H1 (cell line): ENCODE results near the gene CACNB4. TPM values are rescaled to one million over a fixed set of nuclear protein-coding genes. Genes with fewer than 3 reads are reported as not detected.

Experiments
- CTCF ChIA-PET: fragments of 300-600 bp; sonication (Branson Sonifier 250); formaldehyde crosslinking; loops from one replicate; lab custom pipeline; 2021; ENCODE audit not compliant: partially characterized antibody; lab: Charles Lee
- POLR2A ChIA-PET: fragments of 300-600 bp; sonication (Branson Sonifier 250); formaldehyde crosslinking; loops from one replicate; lab custom pipeline; 2021; ENCODE audit warnings: inconsistent platforms; ENCODE audit not compliant: partially characterized antibody; lab: Charles Lee
- DNase-seq, 2 experiments: peaks; one replicate each; pipeline versions ENCODE4 v3.0.0 to v3.0.0-alpha.2; 2010 to 2022; ENCODE audit warnings: low spot score in 2 of 2, low read depth in 1 of 2, mixed read lengths in 1 of 2
- FAIRE-seq: peaks from 2 replicates; lab custom pipeline; 2011; peaks lifted over from hg19 to GRCh38; lab: Jason Lieb, UNC
- H2AFZ ChIP-seq: 2 replicates; pipeline ENCODE4 v1.8.1; 2012; ENCODE audit warnings: low read length, inconsistent platforms
- H2AK5ac ChIP-seq: 2 replicates; pipeline ENCODE4 v1.6.1; 2013; ENCODE audit warnings: low read depth, low read length
- H2BK120ac ChIP-seq: replicated peaks from 2 replicates; pipeline ENCODE3; 2013; ENCODE audit warnings: low read depth, low read length, inconsistent platforms
- H2BK12ac ChIP-seq: 2 replicates; pipeline ENCODE4 v1.6.1; 2013; ENCODE audit warnings: low read depth, low read length
- H2BK15ac ChIP-seq: 2 replicates; pipeline ENCODE4 v1.6.1; 2013; ENCODE audit warnings: low read length
- H2BK20ac ChIP-seq: 2 replicates; pipeline ENCODE4 v1.6.1; 2013; ENCODE audit warnings: low read length
- H2BK5ac ChIP-seq: 2 replicates; pipeline ENCODE4 v1.6.1; 2013; ENCODE audit warnings: low read depth, low read length
- H3K14ac ChIP-seq: 2 replicates; pipeline ENCODE4 v1.6.1; 2013; ENCODE audit warnings: inconsistent platforms; ENCODE audit not compliant: insufficient read length
- H3K18ac ChIP-seq: 2 replicates; pipeline ENCODE4 v1.6.1; 2013; ENCODE audit warnings: low read length; ENCODE audit errors: extremely low read depth
- H3K23ac ChIP-seq: 2 replicates; pipeline ENCODE4 v1.6.1; 2013; ENCODE audit warnings: inconsistent platforms; ENCODE audit not compliant: insufficient read length
- H3K23me2 ChIP-seq: 2 replicates; pipeline ENCODE4 v1.6.1; 2013; ENCODE audit warnings: low read depth, low read length
- H3K27ac ChIP-seq: 2 replicates; pipeline ENCODE4 v1.6.1; 2011; ENCODE audit warnings: low read depth, low read length, inconsistent platforms
- H3K27me3 ChIP-seq, 4 experiments: replicated peaks in 1 of 4; 1 replicate in 1 of 4; 2 replicates in 3 of 4; pipeline versions ENCODE4 v1.6.1 to v1.8.1; 2011 to 2013; ENCODE audit warnings: low read length in 3 of 4, mild to moderate bottlenecking in 3 of 4, inconsistent platforms in 2 of 4, mixed read lengths in 2 of 4, moderate library complexity in 1 of 4; ENCODE audit not compliant: control insufficient read depth in 3 of 4, insufficient read depth in 3 of 4; ENCODE audit errors: extremely low read depth in 1 of 4
- H3K36me3 ChIP-seq, 4 experiments: 2 replicates each; pipeline versions ENCODE4 v1.6.1 to v1.8.1; 2011 to 2013; ENCODE audit warnings: mild to moderate bottlenecking in 4 of 4, low read length in 3 of 4, moderate library complexity in 2 of 4, control low read depth in 1 of 4, inconsistent platforms in 1 of 4; ENCODE audit not compliant: insufficient read depth in 4 of 4, control insufficient read depth in 2 of 4
- H3K4ac ChIP-seq: replicated peaks from 2 replicates; pipeline ENCODE3; 2013; ENCODE audit warnings: low read length, low read depth, mixed read lengths, inconsistent platforms; ENCODE audit not compliant: insufficient read length
- H3K4me1 ChIP-seq, 4 experiments: replicated peaks in 1 of 4; 1 replicate in 1 of 4; 2 replicates in 3 of 4; pipeline versions ENCODE4 v1.6.1 to v1.8.1; 2011 to 2013; ENCODE audit warnings: low read length in 3 of 4, inconsistent platforms in 2 of 4, mixed read lengths in 1 of 4; ENCODE audit not compliant: insufficient read depth in 4 of 4, control insufficient read depth in 3 of 4
- H3K4me2 ChIP-seq, 2 experiments: 2 replicates each; pipeline versions ENCODE4 v1.6.1 to v1.8.1; 2011 to 2013; ENCODE audit warnings: low read depth in 2 of 2, low read length in 2 of 2, control low read depth in 1 of 2, inconsistent platforms in 1 of 2, mild to moderate bottlenecking in 1 of 2; ENCODE audit not compliant: insufficient read depth in 1 of 2
- H3K4me3 ChIP-seq, 4 experiments: fragments of 200-600, 300-600 bp in 1 of 4; sonication (generic), shearing (Covaris generic), sonication (Bioruptor Twin) in 1 of 4; 2 replicates each; pipeline versions ENCODE4 v1.5.1 to v1.8.1; 2011 to 2016; ENCODE audit warnings: low read length in 4 of 4, low read depth in 3 of 4, control low read depth in 2 of 4, inconsistent platforms in 2 of 4, mild to moderate bottlenecking in 2 of 4, mixed read lengths in 1 of 4, moderate library complexity in 1 of 4; ENCODE audit not compliant: insufficient read depth in 2 of 4; ENCODE audit errors: extremely low read depth in 1 of 4
- H3K56ac ChIP-seq: replicated peaks from 2 replicates; pipeline ENCODE3; 2013; ENCODE audit warnings: low read depth, mild to moderate bottlenecking, mixed read lengths, low read length, inconsistent platforms; ENCODE audit not compliant: insufficient read length
- H3K79me1 ChIP-seq: 2 replicates; pipeline ENCODE4 v1.6.1; 2013; ENCODE audit warnings: low read depth, low read length, control low read depth
- H3K79me2 ChIP-seq, 2 experiments: 2 replicates each; pipeline versions ENCODE4 v1.6.1 to v1.8.1; 2012 to 2013; ENCODE audit warnings: low read length in 2 of 2, mild to moderate bottlenecking in 2 of 2, inconsistent platforms in 1 of 2; ENCODE audit not compliant: insufficient read depth in 2 of 2, control insufficient read depth in 1 of 2
- H3K9ac ChIP-seq, 4 experiments: replicated peaks in 1 of 4; 1 replicate in 1 of 4; 2 replicates in 3 of 4; pipeline versions ENCODE4 v1.6.1 to v1.8.1; 2011 to 2013; ENCODE audit warnings: low read depth in 3 of 4, low read length in 3 of 4, control low read depth in 2 of 4, mild to moderate bottlenecking in 2 of 4, moderate library complexity in 2 of 4, inconsistent platforms in 1 of 4; ENCODE audit errors: extremely low read depth in 1 of 4
- H3K9me3 ChIP-seq, 2 experiments: 2 replicates each; pipeline versions ENCODE4 v1.6.1 to v1.8.1; 2012 to 2013; ENCODE audit warnings: mild to moderate bottlenecking in 2 of 2, moderate library complexity in 2 of 2, control low read depth in 1 of 2, inconsistent platforms in 1 of 2, low read depth in 1 of 2, low read length in 1 of 2, mixed read lengths in 1 of 2; ENCODE audit not compliant: insufficient read depth in 2 of 2
- H4K20me1 ChIP-seq, 2 experiments: replicated peaks in 1 of 2; 2 replicates each; pipeline versions ENCODE3 to v1.8.1; 2011 to 2013; ENCODE audit warnings: inconsistent platforms in 2 of 2, low read length in 2 of 2, mild to moderate bottlenecking in 1 of 2; ENCODE audit not compliant: insufficient read depth in 2 of 2, control insufficient read depth in 1 of 2
- H4K5ac ChIP-seq: 2 replicates; pipeline ENCODE4 v1.6.1; 2013; ENCODE audit warnings: low read length, low read depth, mixed read lengths, inconsistent platforms; ENCODE audit not compliant: insufficient read length
- H4K8ac ChIP-seq: 2 replicates; pipeline ENCODE4 v1.8.0; 2013; ENCODE audit warnings: mild to moderate bottlenecking, moderate library complexity, low read length, inconsistent platforms; ENCODE audit not compliant: insufficient read depth; ENCODE audit errors: extremely low read depth
- H4K91ac ChIP-seq: replicated peaks from 2 replicates; pipeline ENCODE3; 2013; ENCODE audit warnings: low read length, mixed read lengths, inconsistent platforms; ENCODE audit not compliant: insufficient read length
- ASH2L ChIP-seq: fragments of 200-600, 300-600 bp; sonication (generic); IDR thresholded peaks from one replicate; pipeline ENCODE4 v1.7.1; 2017; ENCODE audit warnings: low read length
- BACH1 ChIP-seq: IDR thresholded peaks from 2 replicates; pipeline ENCODE4 v1.6.1; 2012; ENCODE audit warnings: low read length, improper control_type of control experiment
- CBX8 ChIP-seq: fragments of 300-800, 300-1000 bp; sonication (generic); IDR thresholded peaks from 2 replicates; pipeline ENCODE4 v1.7.1; 2016; ENCODE audit warnings: low read depth, low read length, borderline replicate concordance
- EGR1 ChIP-seq: IDR thresholded peaks from 2 replicates; pipeline ENCODE4 v1.6.1; 2011; ENCODE audit warnings: low read depth, low read length, borderline replicate concordance
- JUND ChIP-seq: IDR thresholded peaks from 2 replicates; pipeline ENCODE4 v1.6.1; 2011; ENCODE audit warnings: mild to moderate bottlenecking, improper control_type of control experiment, low read length
- POU5F1 ChIP-seq: IDR thresholded peaks from 2 replicates; pipeline ENCODE4 v1.6.1; 2011; ENCODE audit warnings: low read depth, mild to moderate bottlenecking, low read length, moderate library complexity
- RXRA ChIP-seq: IDR thresholded peaks from 2 replicates; pipeline ENCODE4 v1.6.1; 2011; ENCODE audit warnings: low read depth, mild to moderate bottlenecking, low read length, moderate library complexity; ENCODE audit not compliant: insufficient read depth
- SRF ChIP-seq: IDR thresholded peaks from 2 replicates; pipeline ENCODE4 v1.6.1; 2011; ENCODE audit warnings: mild to moderate bottlenecking, low read depth, low read length, moderate library complexity
- SUZ12 ChIP-seq: fragments of 200-600 bp; sonication (generic); IDR thresholded peaks from 2 replicates; pipeline ENCODE4 v1.6.1; 2012; ENCODE audit warnings: mild to moderate bottlenecking, inconsistent platforms, low read length, moderate library complexity, mixed read lengths
- TCF12 ChIP-seq: IDR thresholded peaks from 2 replicates; pipeline ENCODE4 v1.6.1; 2011; ENCODE audit warnings: low read depth, mild to moderate bottlenecking, low read length
- WGBS, 2 experiments: shearing (Covaris generic) in 1 of 2; methylation state at CpG; one replicate each; pipeline versions ENCODE4 v1.1.6 to v1.1.7; 2013 to 2015; ENCODE audit warnings: low lambda C conversion rate in 2 of 2, mixed read lengths in 2 of 2, inconsistent platforms in 1 of 2, low coverage in 1 of 2, missing lambda C conversion rate in 1 of 2; ENCODE audit not compliant: insufficient replicate concordance in 2 of 2, insufficient coverage in 1 of 2, insufficient read length in 1 of 2; ENCODE audit errors: extremely low coverage in 1 of 2, missing lambda C conversion rate in 1 of 2; 5-methylcytosine and 5-hydroxymethylcytosine counted together
- polyA plus RNA-seq, 7 experiments: library from polyadenylated mRNA; depleted of rRNA in 3 of 7; stranded (reverse) in 5 of 7; unstranded in 2 of 7; fragments of >200 nt in 5 of 7; fragments of 200-250 nt in 2 of 7; gene quantifications; 1 replicate in 5 of 7; 2 replicates in 1 of 7; 4 replicates in 1 of 7; pipeline versions ENCODE4 v1.2.1 to v1.2.3, GENCODE V29; 2011 to 2013; ENCODE audit warnings: missing spikeins in 2 of 7, mixed read lengths in 2 of 7
- total RNA-seq: library from RNA; stranded (reverse); fragmentation: NEBNext Ultra II Directional; extraction: Animal tissue kit (Norgen Biotek cat#: 25700); gene quantifications from 2 replicates; pipeline ENCODE4 v1.2.1, GENCODE V29; 2021

The CACNB4 gene
- total and polyA plus RNA-seq, 2 of the 8 experiments (the other 6 are each of a cell fraction or from before 2014, with no cell fraction given): 2.0 to 4.0 TPM

- no peaks in the 10 kb centered on the region for H4K20me1 ChIP-seq
- 84% methylated on average over 4 of the region's 4 CpGs; no CpG with 5 or more reads in 1 of the 2 experiments for WGBS, 2 experiments
- CTCF ChIA-PET: interaction anchor here (2.0 kb wide), 1 partner anchor 81 kb away, joined by 4 read pairs; no protein-coding TSS in a partner anchor
- H3K4me1 ChIP-seq: peaks cover 0 to 4% (median 0%) of the 10 kb centered on the region in 4 experiments; a peak in 1 of 7 replicates
- no peak overlapping the region for H2BK20ac ChIP-seq
- H3K14ac ChIP-seq: no peak overlapping the region
- H3K9ac ChIP-seq: no peak overlapping the region
- no peak overlapping the region for H2BK120ac ChIP-seq
- H3K79me1 ChIP-seq: no peaks in the 10 kb centered on the region
- no peak overlapping the region for H2BK15ac ChIP-seq
- H3K4me2 ChIP-seq: no peak overlapping the region
- H2BK12ac ChIP-seq: no peak overlapping the region
- H4K5ac ChIP-seq: no peak overlapping the region
- DNase-seq (no peak), FAIRE-seq (no peak)
- H3K23ac ChIP-seq: no peak overlapping the region
- H3K23me2 ChIP-seq: no peaks in the 10 kb centered on the region
- no peak overlapping the region for H2AK5ac ChIP-seq
- H3K4me3 ChIP-seq: no peak overlapping the region
- POLR2A ChIA-PET: no interaction called here
- no peaks in the 10 kb centered on the region for H3K27me3 ChIP-seq
- no peak overlapping the region for H2BK5ac ChIP-seq
- no peak overlapping the region for H3K4ac ChIP-seq
- no peak overlapping the region for H3K56ac ChIP-seq
- H3K27ac ChIP-seq: no peak overlapping the region
- no peaks in the 10 kb centered on the region for H3K9me3 ChIP-seq
- no peak overlapping the region for H4K91ac ChIP-seq
- H2AFZ ChIP-seq: no peak overlapping the region
- no peak overlapping the region for H4K8ac ChIP-seq
- H3K18ac ChIP-seq: no peak overlapping the region
- H3K36me3 ChIP-seq: no peaks in the 10 kb centered on the region
- no peaks in the 10 kb centered on the region for H3K79me2 ChIP-seq
- TF ChIP-seq SRF (no peak), SUZ12 (no peak), POU5F1 (no peak), CBX8 (no peak), JUND (no peak), TCF12 (no peak), RXRA (no peak), BACH1 (no peak), ASH2L (no peak), EGR1 (no peak)
Observed at GRCh38 chr2:152106464-152106863, 7.6 kb upstream of the CACNB4 start.
